Right renal pelvis (tissue), 4 donors: Measurements from ENCODE around the gene MINAR2. TPM values are rescaled to one million over a fixed set of nuclear protein-coding genes. Genes with fewer than 3 reads are reported as not detected.

Experiments used
- DNase-seq, 4 donors: peaks; one replicate each; pipeline ENCODE4 v3.0.0-alpha.2; 2013; ENCODE audit warnings: low read depth in 4 of 4, low spot score in 3 of 4, missing footprints in 1 of 4
- polyA plus RNA-seq, 4 donors: library from polyadenylated mRNA; unstranded; fragments of 120-200 nt; gene quantifications; one replicate each; pipeline ENCODE4 v1.2.1, GENCODE V29; 2013; ENCODE audit not compliant: insufficient read length in 4 of 4

Gene MINAR2
- polyA plus RNA-seq, 4 donors, result 0.06 to 0.08 TPM; not detected in 2

GRCh38 chr5:129770024-129770820 is 22.3 kb downstream of the MINAR2 start:
- peak in 1 of 4 donors; percentile 8 for DNase-seq

GRCh38 chr5:129771058-129771838 is 23.4 kb downstream of the MINAR2 start:
- DNase-seq, result peak; percentile 36 to 44 (median 40)

DNA sequence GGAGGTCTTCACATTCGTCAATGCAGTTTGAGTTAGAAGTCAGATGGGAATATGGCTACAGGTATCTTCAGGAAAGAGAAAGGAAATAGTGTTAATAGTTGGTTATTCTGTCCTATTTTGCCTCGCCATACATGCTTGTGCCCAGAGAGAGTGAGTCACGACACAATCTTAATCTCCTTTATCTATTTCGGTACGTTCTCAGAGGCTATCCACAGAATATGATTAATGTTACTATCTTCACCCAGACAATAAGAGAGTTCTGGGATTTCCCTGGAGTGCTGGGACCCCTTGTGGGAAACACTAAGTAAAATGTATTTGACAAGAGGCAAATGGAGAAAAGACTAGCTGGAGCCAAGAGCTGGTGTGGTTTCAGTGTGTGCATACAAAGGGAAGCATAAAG is 25.5 kb downstream of the MINAR2 start:
- no peak for DNase-seq

DNA sequence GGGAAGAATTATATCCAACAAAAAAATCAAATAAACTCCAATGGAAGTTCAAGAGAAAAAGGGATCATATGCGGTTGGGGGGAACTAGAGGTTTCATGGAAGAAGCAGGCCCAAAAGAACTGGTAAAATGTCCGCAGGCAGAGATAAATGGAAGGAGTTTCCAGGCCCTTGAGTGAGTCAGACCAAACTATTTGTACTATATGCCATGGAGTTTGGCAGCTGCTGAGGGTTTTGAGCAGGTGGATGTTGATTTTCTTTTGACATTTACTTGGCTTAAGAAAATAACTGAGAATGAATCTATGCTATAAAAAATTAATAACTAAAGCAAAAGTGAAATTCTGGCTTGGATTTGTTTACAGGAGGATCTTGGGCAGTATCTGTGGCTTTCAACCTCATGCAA is 33.7 kb downstream of the MINAR2 start:
- DNase-seq, result no peak

GRCh38 chr5:129803403-129803802 is 55.5 kb downstream of the MINAR2 start:
- DNase-seq, result no peak

DNA sequence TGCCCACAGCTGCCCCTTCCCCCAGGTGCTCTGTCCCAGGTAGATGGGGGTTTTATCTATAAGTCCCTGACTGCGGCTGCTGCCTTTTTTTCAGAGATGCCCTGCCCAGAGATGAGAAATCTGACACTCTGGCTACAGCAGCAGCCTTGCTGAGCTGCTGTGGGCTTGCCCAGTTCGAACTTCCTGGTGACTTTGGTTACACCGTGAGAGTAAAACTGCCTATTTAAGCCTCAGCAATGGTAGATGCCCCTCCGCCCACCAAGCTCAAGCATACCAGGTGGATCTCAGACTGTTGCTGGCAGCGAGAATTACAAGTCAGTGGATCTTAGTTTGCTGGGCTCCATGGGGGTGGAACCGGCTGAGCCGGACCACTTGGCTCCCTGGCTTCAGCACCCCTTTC is 56.8 kb downstream of the MINAR2 start:
- no peak for DNase-seq

GRCh38 chr5:129807162-129807814 is 59.4 kb downstream of the MINAR2 start:
- no peak for DNase-seq

Other genes with a start within 250 kb of the MINAR2 start
- gene CHSY3, start 156.4 kb downstream of the MINAR2 start, polyA plus RNA-seq, result 1 to 10 TPM; 3.8 to 5.1 (median 4.9) TPM